Nephron progenitor cell (in vitro differentiated cells): ENCODE measurements around the gene C3orf22.

Experiments used
- DNase-seq: peaks from one replicate; pipeline ENCODE4 v3.0.0; 2021
- H3K27ac Mint-ChIP-seq: 2 replicates; pipeline ENCODE4 v1.8.0; 2021; ENCODE audit warnings: mild to moderate bottlenecking, moderate library complexity, mixed read lengths
- H3K27me3 Mint-ChIP-seq: 2 replicates; pipeline ENCODE4 v1.8.0; 2021; ENCODE audit warnings: mild to moderate bottlenecking, low read depth, mixed read lengths; ENCODE audit not compliant: poor library complexity
- H3K36me3 Mint-ChIP-seq: 2 replicates; pipeline ENCODE4 v1.8.0; 2021; ENCODE audit warnings: low read depth, mixed read lengths
- H3K4me1 Mint-ChIP-seq: 2 replicates; pipeline ENCODE4 v1.8.0; 2021; ENCODE audit warnings: mixed read lengths
- H3K4me3 Mint-ChIP-seq: 2 replicates; pipeline ENCODE4 v1.8.0; 2021; ENCODE audit warnings: mild to moderate bottlenecking, moderate library complexity, mixed read lengths
- H3K9me3 Mint-ChIP-seq: 2 replicates; pipeline ENCODE4 v1.8.0; 2021; ENCODE audit warnings: mild to moderate bottlenecking, moderate library complexity, mixed read lengths
- TF ChIP-seq, protein P1 (sequence below): fragments of 200-600 bp; sonication (generic); IDR thresholded peaks from 2 replicates; pipeline ENCODE4 v1.5.0; 2021; ENCODE audit warnings: antibody characterized with exemption

Gene C3orf22

GRCh38 chr3:126511291-126511690 is 47.4 kb downstream of the C3orf22 start:
- TF ChIP-seq, protein P1, sequence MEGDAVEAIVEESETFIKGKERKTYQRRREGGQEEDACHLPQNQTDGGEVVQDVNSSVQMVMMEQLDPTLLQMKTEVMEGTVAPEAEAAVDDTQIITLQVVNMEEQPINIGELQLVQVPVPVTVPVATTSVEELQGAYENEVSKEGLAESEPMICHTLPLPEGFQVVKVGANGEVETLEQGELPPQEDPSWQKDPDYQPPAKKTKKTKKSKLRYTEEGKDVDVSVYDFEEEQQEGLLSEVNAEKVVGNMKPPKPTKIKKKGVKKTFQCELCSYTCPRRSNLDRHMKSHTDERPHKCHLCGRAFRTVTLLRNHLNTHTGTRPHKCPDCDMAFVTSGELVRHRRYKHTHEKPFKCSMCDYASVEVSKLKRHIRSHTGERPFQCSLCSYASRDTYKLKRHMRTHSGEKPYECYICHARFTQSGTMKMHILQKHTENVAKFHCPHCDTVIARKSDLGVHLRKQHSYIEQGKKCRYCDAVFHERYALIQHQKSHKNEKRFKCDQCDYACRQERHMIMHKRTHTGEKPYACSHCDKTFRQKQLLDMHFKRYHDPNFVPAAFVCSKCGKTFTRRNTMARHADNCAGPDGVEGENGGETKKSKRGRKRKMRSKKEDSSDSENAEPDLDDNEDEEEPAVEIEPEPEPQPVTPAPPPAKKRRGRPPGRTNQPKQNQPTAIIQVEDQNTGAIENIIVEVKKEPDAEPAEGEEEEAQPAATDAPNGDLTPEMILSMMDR = no peak
- no peak overlapping the region for H3K4me3 Mint-ChIP-seq
- no peaks in the 10 kb centered on the region for H3K9me3 Mint-ChIP-seq
- DNase-seq = no peak
- H3K36me3 Mint-ChIP-seq = no peaks in the 10 kb centered on the region
- H3K27me3 Mint-ChIP-seq = peaks cover 5% of the 10 kb centered on the region
- peaks cover 6% of the 10 kb centered on the region for H3K4me1 Mint-ChIP-seq
- H3K27ac Mint-ChIP-seq = no peak overlapping the region

- Mint-ChIP-seq H3K36me3 (no peaks in the 10 kb centered on the region), H3K27ac (no peak overlapping the region), H3K27me3 (peaks cover 5% of the 10 kb centered on the region), H3K9me3 (no peaks in the 10 kb centered on the region), H3K4me3 (no peak overlapping the region), H3K4me1 (peaks cover 6% of the 10 kb centered on the region)
- DNase-seq = no peak
- TF ChIP-seq, protein P1 = no peak
These were observed 48.3 kb downstream of the C3orf22 start for GRCh38 chr3:126510308-126510910.

DNA sequence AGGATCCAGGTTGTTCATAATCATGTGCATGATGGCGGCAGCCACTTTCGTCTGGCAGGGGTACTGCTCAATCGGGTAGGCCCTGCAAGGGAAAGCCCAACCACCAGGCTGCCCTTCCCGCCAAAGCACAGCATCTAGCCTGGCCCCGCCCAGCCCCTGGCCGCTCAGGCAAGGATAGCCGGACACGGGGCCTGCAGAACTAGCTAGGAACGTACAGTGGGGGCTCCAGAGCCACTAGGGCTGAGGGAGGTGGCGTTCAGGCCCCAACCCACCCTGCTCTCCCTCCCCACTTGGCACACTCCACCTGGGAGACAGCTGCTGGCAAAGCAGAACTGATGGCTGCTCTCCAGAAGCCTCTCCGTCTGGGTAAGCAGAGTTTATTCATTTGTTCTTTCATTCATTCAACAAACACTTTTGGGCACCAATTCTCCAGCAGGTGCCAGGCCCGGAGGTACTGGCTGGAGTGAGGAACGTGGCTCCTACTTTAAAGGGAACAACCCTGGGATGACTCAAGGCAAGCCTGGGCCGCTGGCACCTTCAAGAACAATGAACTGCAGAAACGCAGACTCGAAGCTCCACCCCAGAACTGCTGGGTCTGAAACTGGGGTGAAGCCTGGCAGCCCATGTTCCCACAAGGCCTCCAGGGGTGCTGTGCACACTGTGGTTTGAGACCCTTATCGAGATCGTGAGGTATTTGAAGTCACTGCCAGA is 49.0 kb downstream of the C3orf22 start:
- no peaks in the 10 kb centered on the region for H3K9me3 Mint-ChIP-seq
- H3K4me3 Mint-ChIP-seq = no peak overlapping the region
- DNase-seq = no peak
- peaks cover 10% of the 10 kb centered on the region for H3K4me1 Mint-ChIP-seq
- H3K36me3 Mint-ChIP-seq = no peaks in the 10 kb centered on the region
- no peak overlapping the region for H3K27ac Mint-ChIP-seq
- peaks cover 8% of the 10 kb centered on the region for H3K27me3 Mint-ChIP-seq
- TF ChIP-seq, protein P1 = no peak

DNA sequence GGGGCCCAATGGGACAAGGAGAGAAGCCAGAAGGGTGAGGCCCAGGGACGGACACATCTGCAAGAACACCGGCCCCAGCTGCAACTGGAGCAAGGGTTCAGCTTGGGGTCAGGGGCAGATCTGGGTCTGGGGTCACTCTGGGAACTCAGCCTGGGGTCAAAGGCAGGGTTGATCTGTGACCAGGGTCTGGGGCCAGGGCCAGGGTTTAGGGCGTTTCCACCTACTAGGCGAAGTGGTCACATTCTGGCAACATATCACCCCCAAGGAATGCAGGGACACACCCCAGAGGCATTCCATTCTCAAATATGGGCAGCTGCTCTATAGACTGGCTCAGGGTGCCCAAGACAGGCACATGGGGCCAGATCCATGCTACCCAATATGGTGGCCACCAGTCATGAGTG is 50.2 kb downstream of the C3orf22 start:
- Mint-ChIP-seq H3K9me3 (no peaks in the 10 kb centered on the region), H3K27me3 (peaks cover 10% of the 10 kb centered on the region), H3K4me3 (no peak overlapping the region), H3K27ac (no peak overlapping the region), H3K36me3 (no peaks in the 10 kb centered on the region), H3K4me1 (peaks cover 10% of the 10 kb centered on the region)
- no peak for DNase-seq
- TF ChIP-seq, protein P1 = no peak

DNA sequence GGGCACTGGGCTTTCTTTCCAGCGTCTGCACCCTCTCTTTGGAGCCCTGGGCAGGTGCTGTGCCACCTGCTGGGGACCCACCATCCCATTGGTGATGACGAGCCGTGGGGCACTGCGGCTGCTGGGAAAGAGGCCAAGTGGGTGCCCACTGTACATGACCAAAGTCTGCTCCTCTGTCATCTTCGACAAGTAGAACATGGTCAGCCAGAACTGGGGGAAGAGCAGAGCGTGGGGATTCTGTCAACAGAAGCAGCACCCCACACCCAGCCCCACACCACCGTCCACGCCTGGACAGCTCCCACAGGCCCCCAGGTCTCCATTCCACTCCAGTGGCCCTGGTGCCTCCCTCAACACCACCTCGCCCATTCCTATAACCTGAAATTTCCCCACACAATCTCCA is 50.8 kb downstream of the C3orf22 start:
- peaks cover 10% of the 10 kb centered on the region for H3K4me1 Mint-ChIP-seq
- H3K27me3 Mint-ChIP-seq = peaks cover 10% of the 10 kb centered on the region

More for the DNA sequence above, 50.8 kb downstream of the C3orf22 start:
- TF ChIP-seq, protein P1 = no peak
- H3K36me3 Mint-ChIP-seq = no peaks in the 10 kb centered on the region
- H3K27ac Mint-ChIP-seq = no peak overlapping the region
- H3K4me3 Mint-ChIP-seq = no peak overlapping the region
- DNase-seq = no peak
- no peaks in the 10 kb centered on the region for H3K9me3 Mint-ChIP-seq
